Astrocyte (in vitro differentiated cells and primary cell): ENCODE measurements around the gene GET3.

Experiments
- EZH2 ChIP-seq: IDR thresholded peaks from 2 replicates; pipeline ENCODE4 v1.6.1; 2012; ENCODE audit warnings: mild to moderate bottlenecking, low read length, inconsistent platforms; ENCODE audit not compliant: insufficient read depth
- TF ChIP-seq, protein P1 (sequence below): IDR thresholded peaks from 2 replicates; pipeline ENCODE4 v1.5.1; 2011; ENCODE audit warnings: low read depth, mild to moderate bottlenecking, inconsistent platforms, low read length, moderate library complexity; ENCODE audit not compliant: insufficient read depth

DNA sequence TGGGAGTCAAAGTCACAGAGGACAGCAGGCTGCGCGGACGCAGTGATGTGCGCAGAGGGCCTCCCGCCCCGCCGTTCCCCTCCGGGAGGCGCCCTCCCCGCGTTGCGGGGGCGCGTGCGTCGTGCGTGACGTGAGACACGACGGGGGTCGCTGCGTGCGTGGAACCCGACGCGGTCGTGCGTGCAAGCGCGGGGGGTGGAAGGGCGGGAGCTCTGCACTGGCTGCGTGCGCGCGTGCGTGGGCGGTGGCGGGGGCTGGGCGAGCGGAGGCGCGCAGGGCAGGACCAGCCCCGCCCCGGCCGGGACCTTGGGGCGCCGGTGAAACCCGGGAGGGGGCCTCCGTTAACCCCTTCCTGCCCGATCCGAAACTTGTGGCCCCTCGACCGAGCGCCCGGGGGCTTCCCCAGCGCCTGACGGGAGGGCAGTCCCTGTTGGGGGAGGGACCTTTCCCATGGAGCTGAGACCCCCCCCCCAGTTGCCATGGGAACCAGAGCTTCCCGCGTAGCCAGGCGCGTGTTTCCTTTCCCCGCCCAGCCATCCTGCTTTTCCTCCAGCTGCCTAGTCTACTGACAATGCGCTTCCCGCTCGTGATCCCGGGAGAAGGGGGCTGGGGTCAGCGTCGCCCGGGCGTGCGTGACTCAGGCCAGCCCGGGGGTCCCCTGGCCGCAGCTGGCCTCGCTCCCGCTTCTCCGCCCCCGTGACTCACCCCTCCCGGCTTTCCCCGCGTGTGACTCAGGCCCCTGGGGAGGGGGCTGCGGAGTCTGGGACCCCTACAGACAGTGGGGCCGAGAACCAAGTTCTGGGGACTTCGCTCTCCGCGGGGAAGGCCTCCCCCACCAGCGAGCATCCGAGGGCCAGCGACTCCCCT lies 45.4 kb downstream of the GET3 start:
- TF ChIP-seq, protein P1, sequence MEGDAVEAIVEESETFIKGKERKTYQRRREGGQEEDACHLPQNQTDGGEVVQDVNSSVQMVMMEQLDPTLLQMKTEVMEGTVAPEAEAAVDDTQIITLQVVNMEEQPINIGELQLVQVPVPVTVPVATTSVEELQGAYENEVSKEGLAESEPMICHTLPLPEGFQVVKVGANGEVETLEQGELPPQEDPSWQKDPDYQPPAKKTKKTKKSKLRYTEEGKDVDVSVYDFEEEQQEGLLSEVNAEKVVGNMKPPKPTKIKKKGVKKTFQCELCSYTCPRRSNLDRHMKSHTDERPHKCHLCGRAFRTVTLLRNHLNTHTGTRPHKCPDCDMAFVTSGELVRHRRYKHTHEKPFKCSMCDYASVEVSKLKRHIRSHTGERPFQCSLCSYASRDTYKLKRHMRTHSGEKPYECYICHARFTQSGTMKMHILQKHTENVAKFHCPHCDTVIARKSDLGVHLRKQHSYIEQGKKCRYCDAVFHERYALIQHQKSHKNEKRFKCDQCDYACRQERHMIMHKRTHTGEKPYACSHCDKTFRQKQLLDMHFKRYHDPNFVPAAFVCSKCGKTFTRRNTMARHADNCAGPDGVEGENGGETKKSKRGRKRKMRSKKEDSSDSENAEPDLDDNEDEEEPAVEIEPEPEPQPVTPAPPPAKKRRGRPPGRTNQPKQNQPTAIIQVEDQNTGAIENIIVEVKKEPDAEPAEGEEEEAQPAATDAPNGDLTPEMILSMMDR: no peak
- TF ChIP-seq EZH2: no peak
